Skeletal muscle satellite cell (primary cell): ENCODE measurements around the gene BEND4. TPM values are rescaled to one million over a fixed set of nuclear protein-coding genes. Genes with fewer than 3 reads are reported as not detected.
"Not testable (repeated sequence)": the region's sequence is repeated elsewhere in the genome, so short reads cannot be mapped to it uniquely, and the experiment has no call there.

Experiments
- H3K27me3 ChIP-seq: 2 replicates; pipeline ENCODE4 v1.7.0; 2013; ENCODE audit warnings: low read length; ENCODE audit not compliant: control insufficient read depth, insufficient read depth
- H3K36me3 ChIP-seq: 2 replicates; pipeline ENCODE4 v1.7.0; 2013; ENCODE audit warnings: mild to moderate bottlenecking, control low read depth, low read length; ENCODE audit not compliant: insufficient read depth
- H3K4me1 ChIP-seq: 2 replicates; pipeline ENCODE4 v1.7.0; 2013; ENCODE audit warnings: low read length; ENCODE audit not compliant: control insufficient read depth, insufficient read depth
- H3K4me2 ChIP-seq: 2 replicates; pipeline ENCODE4 v1.7.0; 2013; ENCODE audit warnings: mild to moderate bottlenecking, low read length
- H3K4me3 ChIP-seq: 2 replicates; pipeline ENCODE4 v1.7.0; 2013; ENCODE audit warnings: low read length
- H3K9ac ChIP-seq: 2 replicates; pipeline ENCODE4 v1.7.0; 2013; ENCODE audit warnings: mild to moderate bottlenecking, low read depth, low read length, moderate library complexity
- H3K9me3 ChIP-seq: replicated peaks from 2 replicates; pipeline ENCODE4 v1.7.0; 2013; ENCODE audit warnings: mild to moderate bottlenecking, control low read depth, low read length
- total RNA-seq: library from RNA; depleted of rRNA; stranded (reverse); fragments of >200 nt; gene quantifications from 2 replicates; pipeline ENCODE4 v1.2.3, GENCODE V29; 2012; rRNA removed

The BEND4 gene
- total RNA-seq = not detected in 2 replicates

GRCh38 chr4:42152507-42153504 lies at the start of gene BEND4:
BEND4 (minus strand) TSS chr4:42152655; CDS start chr4:42152143, 512 bp downstream.
- peak within 1 kb of the TSS; percentile 34 for H3K4me3 ChIP-seq

GRCh38 chr4:42197341-42197740 lies 44.9 kb upstream of the BEND4 start:
- H3K9ac ChIP-seq = no peak overlapping the region
- H3K4me2 ChIP-seq = no peak overlapping the region
- no peaks in the 10 kb centered on the region for H3K9me3 ChIP-seq

More at GRCh38 chr4:42152507-42153504, at the start of gene BEND4:
- Histone ChIP-seq H3K4me2 (peak within 1 kb of the TSS; percentile 66), H3K9me3 (no peaks in the 10 kb centered on the region), H3K4me1 (no peaks in the 10 kb centered on the region), H3K27me3 (peaks cover 69% of the 10 kb centered on the region), H3K9ac (no peak within 1 kb of the TSS), H3K36me3 (no peaks in the 10 kb centered on the region)

GRCh38 chr4:42172921-42173320 lies 20.5 kb upstream of the BEND4 start:
- H3K4me2 ChIP-seq = no peak overlapping the region
- no peaks in the 10 kb centered on the region for H3K36me3 ChIP-seq
- H3K4me3 ChIP-seq = no peak overlapping the region
- no peaks in the 10 kb centered on the region for H3K9me3 ChIP-seq
- H3K4me1 ChIP-seq = no peaks in the 10 kb centered on the region
- no peaks in the 10 kb centered on the region for H3K27me3 ChIP-seq
- H3K9ac ChIP-seq = no peak overlapping the region

More at GRCh38 chr4:42197341-42197740, 44.9 kb upstream of the BEND4 start:
- Histone ChIP-seq H3K36me3 (no peaks in the 10 kb centered on the region), H3K4me1 (no peaks in the 10 kb centered on the region), H3K4me3 (no peak overlapping the region), H3K27me3 (no peaks in the 10 kb centered on the region)

GRCh38 chr4:42172128-42172790 lies 19.8 kb upstream of the BEND4 start:
- no peak overlapping the region for H3K9ac ChIP-seq
- H3K9me3 ChIP-seq = no peaks in the 10 kb centered on the region
- H3K4me2 ChIP-seq = no peak overlapping the region
- no peaks in the 10 kb centered on the region for H3K27me3 ChIP-seq
- H3K4me3 ChIP-seq = no peak overlapping the region
- no peaks in the 10 kb centered on the region for H3K36me3 ChIP-seq
- H3K4me1 ChIP-seq = no peaks in the 10 kb centered on the region

- Histone ChIP-seq H3K27me3 (no peaks in the 10 kb centered on the region), H3K4me2 (no peak overlapping the region), H3K36me3 (no peaks in the 10 kb centered on the region), H3K4me3 (no peak overlapping the region), H3K9ac (no peak overlapping the region), H3K9me3 (no peaks in the 10 kb centered on the region), H3K4me1 (no peaks in the 10 kb centered on the region)
Measured at GRCh38 chr4:42167709-42168108, 15.3 kb upstream of the BEND4 start.

GRCh38 chr4:42166186-42166585 lies 13.7 kb upstream of the BEND4 start:
- H3K27me3 ChIP-seq, H3K36me3 ChIP-seq, H3K4me3 ChIP-seq, H3K4me1 ChIP-seq, H3K4me2 ChIP-seq, H3K9ac ChIP-seq, H3K9me3 ChIP-seq: not testable (repeated sequence)

- Histone ChIP-seq H3K27me3 (peaks cover 11% of the 10 kb centered on the region), H3K9me3 (no peaks in the 10 kb centered on the region), H3K4me2 (no peak overlapping the region), H3K4me3 (no peak overlapping the region), H3K36me3 (no peaks in the 10 kb centered on the region), H3K4me1 (no peaks in the 10 kb centered on the region), H3K9ac (no peak overlapping the region)
Measured at GRCh38 chr4:42159271-42160001, 7.0 kb upstream of the BEND4 start.

GRCh38 chr4:42151568-42152506 lies 618 bp downstream of the BEND4 start:
- Histone ChIP-seq H3K4me1 (no peaks in the 10 kb centered on the region), H3K36me3 (no peaks in the 10 kb centered on the region), H3K9me3 (no peaks in the 10 kb centered on the region), H3K4me2 (peak overlapping the region; percentile 66), H3K9ac (no peak overlapping the region), H3K4me3 (peak overlapping the region; percentile 34), H3K27me3 (peaks cover 66% of the 10 kb centered on the region)

GRCh38 chr4:42150653-42151567 lies 1.5 kb downstream of the BEND4 start:
- Histone ChIP-seq H3K4me3 (no peak overlapping the region), H3K9me3 (no peaks in the 10 kb centered on the region), H3K4me1 (no peaks in the 10 kb centered on the region), H3K9ac (no peak overlapping the region), H3K4me2 (peak overlapping the region; percentile 52), H3K27me3 (peaks cover 66% of the 10 kb centered on the region), H3K36me3 (no peaks in the 10 kb centered on the region)

GRCh38 chr4:42149004-42149403 lies 3.5 kb downstream of the BEND4 start:
- no peak overlapping the region for H3K4me3 ChIP-seq
- H3K9me3 ChIP-seq = no peaks in the 10 kb centered on the region
- H3K9ac ChIP-seq = no peak overlapping the region
- no peaks in the 10 kb centered on the region for H3K36me3 ChIP-seq
- peaks cover 55% of the 10 kb centered on the region for H3K27me3 ChIP-seq
- no peaks in the 10 kb centered on the region for H3K4me1 ChIP-seq
- H3K4me2 ChIP-seq = no peak overlapping the region
